ENCODE measurements around the gene DENND5A.

- TF ChIP-seq CTCF (IDR thresholded peaks at IDR 0.05) (no peak), REST (IDR thresholded peaks at IDR 0.05; ENCODE audit: insufficient read depth in 1 of 2, low read depth in 2 of 2, low read length in 1 of 2) (no peak), POLR2AphosphoS5 (IDR thresholded peaks at IDR 0.05; ENCODE audit: low read depth, low read length) (no peak), TCF7L2 (IDR thresholded peaks at IDR 0.05; ENCODE audit: low read depth, low read length) (no peak)
Observed at GRCh38 chr11:9144828-9145227, 120.3 kb downstream of the DENND5A start.

Data from Panc1 (cell line).